ENCODE results near the gene HAUS7.

DNA sequence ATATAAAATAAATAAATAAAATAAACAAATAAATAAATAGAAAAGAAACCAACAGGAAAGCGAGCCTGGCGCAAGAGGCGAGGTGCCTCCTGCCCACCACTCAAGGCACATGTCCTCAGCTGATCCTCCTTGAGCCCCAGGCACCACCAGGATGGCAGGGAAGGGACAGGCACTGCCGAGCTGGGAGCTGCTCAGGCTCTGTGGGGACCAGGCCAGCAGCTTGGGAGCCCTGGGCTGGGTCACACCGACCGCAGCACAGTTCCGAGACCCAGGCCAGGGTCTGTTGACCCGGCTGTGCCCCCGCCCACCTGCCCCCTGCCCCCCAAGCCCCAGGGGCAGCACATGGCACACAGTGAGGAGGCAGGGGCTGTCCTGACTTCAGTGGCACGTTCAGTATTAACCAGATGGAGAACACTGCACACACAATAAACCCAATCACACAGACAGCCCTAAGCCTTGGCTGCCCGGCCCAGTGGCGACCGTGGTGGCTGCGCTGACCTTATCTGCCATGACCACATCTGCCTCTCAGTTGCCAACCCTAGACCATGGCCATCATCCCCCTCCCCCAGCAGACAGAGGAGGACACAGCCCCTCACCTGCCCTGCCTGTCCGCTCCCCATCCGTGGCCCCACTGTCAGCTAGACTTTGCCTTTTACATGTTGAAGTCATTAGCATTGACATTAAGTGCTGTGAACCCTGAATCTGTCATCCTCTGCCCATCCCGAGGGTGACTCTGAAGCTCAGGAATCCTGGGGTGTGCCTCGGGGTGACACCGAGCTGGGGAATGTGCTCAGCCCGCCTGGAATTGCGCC, 21.6 kb downstream of the HAUS7 start:
- TF ChIP-seq TAF1 (IDR thresholded peaks at IDR 0.05; ENCODE audit: borderline replicate concordance, insufficient read depth, low read length), result no peak
- TF ChIP-seq POLR2AphosphoS5 (IDR thresholded peaks at IDR 0.05; ENCODE audit: low read depth, low read length), result no peak
- TF ChIP-seq, protein P1, sequence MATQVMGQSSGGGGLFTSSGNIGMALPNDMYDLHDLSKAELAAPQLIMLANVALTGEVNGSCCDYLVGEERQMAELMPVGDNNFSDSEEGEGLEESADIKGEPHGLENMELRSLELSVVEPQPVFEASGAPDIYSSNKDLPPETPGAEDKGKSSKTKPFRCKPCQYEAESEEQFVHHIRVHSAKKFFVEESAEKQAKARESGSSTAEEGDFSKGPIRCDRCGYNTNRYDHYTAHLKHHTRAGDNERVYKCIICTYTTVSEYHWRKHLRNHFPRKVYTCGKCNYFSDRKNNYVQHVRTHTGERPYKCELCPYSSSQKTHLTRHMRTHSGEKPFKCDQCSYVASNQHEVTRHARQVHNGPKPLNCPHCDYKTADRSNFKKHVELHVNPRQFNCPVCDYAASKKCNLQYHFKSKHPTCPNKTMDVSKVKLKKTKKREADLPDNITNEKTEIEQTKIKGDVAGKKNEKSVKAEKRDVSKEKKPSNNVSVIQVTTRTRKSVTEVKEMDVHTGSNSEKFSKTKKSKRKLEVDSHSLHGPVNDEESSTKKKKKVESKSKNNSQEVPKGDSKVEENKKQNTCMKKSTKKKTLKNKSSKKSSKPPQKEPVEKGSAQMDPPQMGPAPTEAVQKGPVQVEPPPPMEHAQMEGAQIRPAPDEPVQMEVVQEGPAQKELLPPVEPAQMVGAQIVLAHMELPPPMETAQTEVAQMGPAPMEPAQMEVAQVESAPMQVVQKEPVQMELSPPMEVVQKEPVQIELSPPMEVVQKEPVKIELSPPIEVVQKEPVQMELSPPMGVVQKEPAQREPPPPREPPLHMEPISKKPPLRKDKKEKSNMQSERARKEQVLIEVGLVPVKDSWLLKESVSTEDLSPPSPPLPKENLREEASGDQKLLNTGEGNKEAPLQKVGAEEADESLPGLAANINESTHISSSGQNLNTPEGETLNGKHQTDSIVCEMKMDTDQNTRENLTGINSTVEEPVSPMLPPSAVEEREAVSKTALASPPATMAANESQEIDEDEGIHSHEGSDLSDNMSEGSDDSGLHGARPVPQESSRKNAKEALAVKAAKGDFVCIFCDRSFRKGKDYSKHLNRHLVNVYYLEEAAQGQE (IDR thresholded peaks at IDR 0.05; ENCODE audit: insufficient read depth in 1 of 2, low read depth in 2 of 2, low read length in 2 of 2), result no peak
